Fibroblast of lung (primary cell): Measurements from ENCODE around the gene RERG. TPM values are rescaled to one million over a fixed set of nuclear protein-coding genes. Genes with fewer than 3 reads are reported as not detected.

Experiments used
- DNase-seq, 2 donors: peaks; one replicate each; pipeline versions ENCODE4 v3.0.0 to v3.0.0-alpha.2; 2010; ENCODE audit warnings: low read depth in 2 of 2
- H2AFZ ChIP-seq: 2 replicates; pipeline ENCODE4 v1.5.1; 2012; ENCODE audit warnings: low read length, control low read depth, inconsistent platforms
- H3K27ac ChIP-seq: 2 replicates; pipeline ENCODE4 v1.5.1; 2011; ENCODE audit warnings: low read length, control low read depth; ENCODE audit not compliant: insufficient read depth
- H3K27me3 ChIP-seq: 2 replicates; pipeline ENCODE4 v1.5.1; 2011; ENCODE audit warnings: mild to moderate bottlenecking, low read length; ENCODE audit not compliant: control insufficient read depth, insufficient read depth
- H3K36me3 ChIP-seq: 2 replicates; pipeline ENCODE4 v1.5.1; 2011; ENCODE audit warnings: low read length; ENCODE audit not compliant: control insufficient read depth, insufficient read depth
- H3K4me1 ChIP-seq: 2 replicates; pipeline ENCODE4 v1.5.1; 2011; ENCODE audit warnings: low read length; ENCODE audit not compliant: control insufficient read depth, insufficient read depth; ENCODE audit errors: extremely low read depth
- H3K4me2 ChIP-seq: 2 replicates; pipeline ENCODE4 v1.5.1; 2011; ENCODE audit warnings: low read length, control low read depth; ENCODE audit not compliant: insufficient read depth; ENCODE audit errors: extremely low read depth
- H3K4me3 ChIP-seq, 4 experiments: fragments of 200-600 bp in 1 of 4; sonication (generic) in 1 of 4; replicated peaks in 1 of 4; 2 replicates each; pipeline ENCODE4 v1.5.1; 2011 to 2016; ENCODE audit warnings: low read length in 4 of 4, low read depth in 3 of 4, mild to moderate bottlenecking in 3 of 4, control low read depth in 2 of 4, inconsistent platforms in 1 of 4, mixed read lengths in 1 of 4; ENCODE audit not compliant: insufficient read depth in 1 of 4; ENCODE audit errors: control extremely low read depth in 1 of 4
- H3K79me2 ChIP-seq: 2 replicates; pipeline ENCODE4 v1.5.1; 2012; ENCODE audit warnings: mild to moderate bottlenecking, low read length, inconsistent platforms; ENCODE audit not compliant: control insufficient read depth, insufficient read depth
- H3K9ac ChIP-seq: 2 replicates; pipeline ENCODE4 v1.5.1; 2011; ENCODE audit warnings: mild to moderate bottlenecking, low read length, control low read depth; ENCODE audit not compliant: insufficient read depth
- H3K9me3 ChIP-seq: 2 replicates; pipeline ENCODE4 v1.5.1; 2012; ENCODE audit warnings: low read depth, low read length; ENCODE audit not compliant: control insufficient read depth, insufficient read depth
- H4K20me1 ChIP-seq: 2 replicates; pipeline ENCODE4 v1.5.1; 2011; ENCODE audit warnings: low read length; ENCODE audit not compliant: control insufficient read depth, insufficient read depth; ENCODE audit errors: extremely low read depth
- CTCF ChIP-seq, 2 donors: IDR thresholded peaks in 1 of 2; conservative IDR thresholded peaks in 1 of 2; 1 replicate in 1 of 2; 2 replicates in 1 of 2; pipeline ENCODE4 v1.5.1; 2011 to 2012; ENCODE audit warnings: low read length in 2 of 2, control low read depth in 1 of 2, inconsistent platforms in 1 of 2, low read depth in 1 of 2, mild to moderate bottlenecking in 1 of 2
- EZH2 ChIP-seq: IDR thresholded peaks from 2 replicates; pipeline ENCODE4 v1.5.1; 2012; ENCODE audit warnings: low read length, control low read depth, mild to moderate bottlenecking; ENCODE audit errors: missing control alignments
- polyA plus RNA-seq, 2 donors: library from polyadenylated mRNA; depleted of rRNA in 1 of 2; stranded (reverse) in 1 of 2; unstranded in 1 of 2; fragments of >200 nt; gene quantifications; 2 replicates each; pipeline ENCODE4 v1.2.1, GENCODE V29; 2011 to 2012; ENCODE audit warnings: missing spikeins in 1 of 2
- total RNA-seq: library from RNA; depleted of rRNA; stranded (reverse); fragments of >200 nt; gene quantifications from 2 replicates; pipeline ENCODE4 v1.2.1, GENCODE V29; 2014

Gene RERG
- total and polyA plus RNA-seq, 2 donors (not counting 1 experiment from before 2014, with no cell fraction given), result 0.33 to 0.57 TPM

GRCh38 chr12:15172060-15172822, 49.0 kb downstream of the RERG start:
- Histone ChIP-seq H3K4me1 (no peaks in the 10 kb centered on the region), H3K4me2 (no peak overlapping the region), H4K20me1 (no peaks in the 10 kb centered on the region), H3K9ac (no peak overlapping the region), H2AFZ (no peak overlapping the region), H3K9me3 (no peaks in the 10 kb centered on the region), H3K79me2 (no peaks in the 10 kb centered on the region), H3K27me3 (no peaks in the 10 kb centered on the region), H3K36me3 (no peaks in the 10 kb centered on the region), H3K4me3 (no peak overlapping the region), H3K27ac (no peak overlapping the region)
- DNase-seq, result no peak
- TF ChIP-seq CTCF (conservative IDR thresholded peaks at IDR 0.05 in 1 of 2, IDR thresholded peaks at IDR 0.05 in 1 of 2; ENCODE audit: low read depth in 1 of 2, low read length in 2 of 2), result no peak
- TF ChIP-seq EZH2, result no peak

- no peak for TF ChIP-seq EZH2
- no peak for TF ChIP-seq CTCF (conservative IDR thresholded peaks at IDR 0.05 in 1 of 2, IDR thresholded peaks at IDR 0.05 in 1 of 2; ENCODE audit: low read depth in 1 of 2, low read length in 2 of 2)
- DNase-seq, result peak in 1 of 2 donors; percentile 26
- no peaks in the 10 kb centered on the region for H4K20me1 ChIP-seq
Observed at GRCh38 chr12:15171012-15171655, 50.1 kb downstream of the RERG start.

GRCh38 chr12:15168026-15168678, 53.1 kb downstream of the RERG start:
- H3K27ac ChIP-seq, result no peak overlapping the region
- TF ChIP-seq CTCF (conservative IDR thresholded peaks at IDR 0.05 in 1 of 2, IDR thresholded peaks at IDR 0.05 in 1 of 2; ENCODE audit: low read depth in 1 of 2, low read length in 2 of 2), result no peak
- no peak for TF ChIP-seq EZH2
- H3K27me3 ChIP-seq, result no peaks in the 10 kb centered on the region
- no peak overlapping the region for H3K4me2 ChIP-seq
- no peaks in the 10 kb centered on the region for H3K79me2 ChIP-seq
- no peak overlapping the region for H3K4me3 ChIP-seq
- no peak overlapping the region for H3K9ac ChIP-seq
- H3K9me3 ChIP-seq, result no peaks in the 10 kb centered on the region
- no peak for DNase-seq
- no peak overlapping the region for H2AFZ ChIP-seq
- H3K4me1 ChIP-seq, result no peaks in the 10 kb centered on the region
- no peaks in the 10 kb centered on the region for H3K36me3 ChIP-seq
- no peaks in the 10 kb centered on the region for H4K20me1 ChIP-seq

More at GRCh38 chr12:15171012-15171655, 50.1 kb downstream of the RERG start:
- H3K4me1 ChIP-seq, result no peaks in the 10 kb centered on the region
- no peak overlapping the region for H3K9ac ChIP-seq
- no peaks in the 10 kb centered on the region for H3K27me3 ChIP-seq
- H3K27ac ChIP-seq, result no peak overlapping the region
- no peak overlapping the region for H2AFZ ChIP-seq
- no peaks in the 10 kb centered on the region for H3K36me3 ChIP-seq
- no peak overlapping the region for H3K4me2 ChIP-seq
- H3K4me3 ChIP-seq, result no peak overlapping the region
- no peaks in the 10 kb centered on the region for H3K9me3 ChIP-seq
- H3K79me2 ChIP-seq, result no peaks in the 10 kb centered on the region
